ENCODE measurements around the gene BEST2. TPM values are rescaled to one million over a fixed set of nuclear protein-coding genes. Genes with fewer than 3 reads are reported as not detected.

Gene BEST2
- total and polyA plus RNA-seq, 2 of the 4 experiments (the other 2 are of a cell fraction), result not detected

- Histone ChIP-seq H4K20me1 (ENCODE audit: insufficient read depth, low read length) (peaks cover 3% of the 10 kb centered on the region; the same call in 1 of the 2 replicates), H3K4me2 (ENCODE audit: low read depth, low read length) (peak overlapping the region; percentile 84), H3K9me1 (ENCODE audit: insufficient read depth, low read length) (peaks cover 26% of the 10 kb centered on the region), H4K91ac (ENCODE audit: insufficient read depth, low read depth, low read length) (peak overlapping the region; percentile 98), H3K36me3 (ENCODE audit: control insufficient read depth, insufficient read depth, low read length) (no peaks in the 10 kb centered on the region), H3K27me3 (ENCODE audit: control insufficient read depth, insufficient read depth, low read length) (no peaks in the 10 kb centered on the region), H3K4ac (ENCODE audit: low read depth, low read length) (peak overlapping the region; percentile 99), H2AK5ac (ENCODE audit: low read depth, low read length) (peak overlapping the region; percentile 99), H3K79me1 (ENCODE audit: low read depth in 1 of 2, low read length in 2 of 2) (peaks cover 0 to 44% of the 10 kb centered on the region in 2 experiments; a peak in 3 of 4 replicates), H2BK120ac (ENCODE audit: low read depth, low read length) (peak overlapping the region; percentile 95), H3K9me3 (ENCODE audit: control insufficient read depth, insufficient read depth, low read length) (no peaks in the 10 kb centered on the region), H2BK5ac (ENCODE audit: low read depth, low read length, poor library complexity, severe bottlenecking) (peak overlapping the region; percentile 88), H3K56ac (ENCODE audit: extremely low read depth, insufficient read depth, low read length) (peak overlapping the region; percentile 79), H3K9ac (ENCODE audit: low read depth, low read length) (peak overlapping the region; percentile 56), H3K14ac (replicated peaks; ENCODE audit: low read depth, low read length) (peak overlapping the region; percentile 96), H2BK20ac (ENCODE audit: low read depth, low read length) (peak overlapping the region; percentile 28), H4K8ac (ENCODE audit: low read depth in 2 of 2, low read length in 2 of 2) (peak overlapping the region; percentile 98 to 99), H3K27ac (ENCODE audit: insufficient read depth, low read length) (peak overlapping the region; percentile 82), H3K18ac (ENCODE audit: low read depth, low read length) (peak overlapping the region; percentile 87), H2BK15ac (ENCODE audit: low read depth, low read length) (peak overlapping the region; percentile 91; the same call in 2 of the 3 replicates), H4K5ac (ENCODE audit: low read depth, low read length) (peak overlapping the region; percentile 88), H2AK9ac (replicated peaks; ENCODE audit: low read depth, low read length, poor library complexity) (peak overlapping the region; percentile 98), H3K4me3 (ENCODE audit: insufficient read depth, low read depth, low read length) (peak overlapping the region; percentile 62), H2AFZ (replicated peaks; ENCODE audit: low read length, poor library complexity) (peak overlapping the region; percentile 98), H3K23ac (ENCODE audit: low read depth, low read length) (peak overlapping the region; percentile 95), H3K4me1 (ENCODE audit: control insufficient read depth, insufficient read depth, low read length) (peaks cover 30% of the 10 kb centered on the region)
- ATAC-seq (ENCODE audit: low read depth) (peak; percentile 41), DNase-seq (peak; percentile 75)
- dilution Hi-C loops (cut with HindIII; ENCODE audit: low sequenced_read_pairs, unreplicated experiment), result no loop called here
- ChIA-PET CTCF (interaction anchor here (1.1 to 2.9 kb wide), 6 partner anchors 11 to 69 kb away, joined by 3 to 23 read pairs (median 12); partner anchors contain the start of gene JUNB), POLR2A (ENCODE audit: unreplicated experiment) (interaction anchor here (1.0 to 2.5 kb wide), 3 partner anchors 13 to 17 kb away, joined by 9 to 13 read pairs (median 11); partner anchors contain the start of gene JUNB)
- WGBS, 2 experiments (ENCODE audit: extremely low coverage in 2 of 2, insufficient read length in 1 of 2), result 3% methylated on average over 8 of the region's 44 CpGs; no CpG with 5 or more reads in 1 of the 2 experiments
- intact Hi-C loops (cut with micrococcal nuclease), result no loop called here
- BruUV-seq (replicated peaks), result no TSS peak
- in situ Hi-C loops (cut with MboI; ENCODE audit: low sequenced_read_pairs), result loop anchor here (25.0 kb wide), 1 partner anchor 1059 kb away; no protein-coding TSS in a partner anchor
- TF ChIP-seq BHLHE40 (IDR thresholded peaks at IDR 0.05; ENCODE audit: low read depth, low read length) (no peak), RFX5 (IDR thresholded peaks at IDR 0.05; ENCODE audit: low read depth, low read length) (no peak), MAZ (IDR thresholded peaks at IDR 0.05; ENCODE audit: borderline replicate concordance, low read depth, low read length) (peak; percentile 53), MAFK (IDR thresholded peaks at IDR 0.05; ENCODE audit: low read depth, low read length) (no peak), CTCF (conservative IDR thresholded peaks at IDR 0.05; ENCODE audit: low read depth, low read length) (no peak), CHD1 (IDR thresholded peaks at IDR 0.05; ENCODE audit: low read depth, low read length) (no peak), USF2 (IDR thresholded peaks at IDR 0.05; ENCODE audit: low read depth, low read length) (0 out of 2 replicates have a peak, but pooled peaks have one; percentile 7), RAD21 (IDR thresholded peaks at IDR 0.05; ENCODE audit: low read length) (no peak), SMC3 (IDR thresholded peaks at IDR 0.05; ENCODE audit: low read depth, low read length) (no peak), MXI1 (IDR thresholded peaks at IDR 0.05; ENCODE audit: borderline replicate concordance, low read depth, low read length) (0 out of 2 replicates have a peak, but pooled peaks have one; percentile 40), POLR2A (IDR thresholded peaks at IDR 0.05; ENCODE audit: low read depth, low read length) (peak; percentile 72), ELK1 (IDR thresholded peaks at IDR 0.05; ENCODE audit: borderline replicate concordance, low read depth, low read length) (no peak), CEBPB (IDR thresholded peaks at IDR 0.05; ENCODE audit: low read depth, low read length) (no peak)
Observed at GRCh38 chr19:12778017-12778904, 26.7 kb downstream of the BEST2 start.
